Measurements from ENCODE around the gene ARMH4. TPM values are rescaled to one million over a fixed set of nuclear protein-coding genes. Genes with fewer than 3 reads are reported as not detected.

The ARMH4 gene
- total RNA-seq, 1 experiment from 2014 or later = 1.8 TPM

DNA sequence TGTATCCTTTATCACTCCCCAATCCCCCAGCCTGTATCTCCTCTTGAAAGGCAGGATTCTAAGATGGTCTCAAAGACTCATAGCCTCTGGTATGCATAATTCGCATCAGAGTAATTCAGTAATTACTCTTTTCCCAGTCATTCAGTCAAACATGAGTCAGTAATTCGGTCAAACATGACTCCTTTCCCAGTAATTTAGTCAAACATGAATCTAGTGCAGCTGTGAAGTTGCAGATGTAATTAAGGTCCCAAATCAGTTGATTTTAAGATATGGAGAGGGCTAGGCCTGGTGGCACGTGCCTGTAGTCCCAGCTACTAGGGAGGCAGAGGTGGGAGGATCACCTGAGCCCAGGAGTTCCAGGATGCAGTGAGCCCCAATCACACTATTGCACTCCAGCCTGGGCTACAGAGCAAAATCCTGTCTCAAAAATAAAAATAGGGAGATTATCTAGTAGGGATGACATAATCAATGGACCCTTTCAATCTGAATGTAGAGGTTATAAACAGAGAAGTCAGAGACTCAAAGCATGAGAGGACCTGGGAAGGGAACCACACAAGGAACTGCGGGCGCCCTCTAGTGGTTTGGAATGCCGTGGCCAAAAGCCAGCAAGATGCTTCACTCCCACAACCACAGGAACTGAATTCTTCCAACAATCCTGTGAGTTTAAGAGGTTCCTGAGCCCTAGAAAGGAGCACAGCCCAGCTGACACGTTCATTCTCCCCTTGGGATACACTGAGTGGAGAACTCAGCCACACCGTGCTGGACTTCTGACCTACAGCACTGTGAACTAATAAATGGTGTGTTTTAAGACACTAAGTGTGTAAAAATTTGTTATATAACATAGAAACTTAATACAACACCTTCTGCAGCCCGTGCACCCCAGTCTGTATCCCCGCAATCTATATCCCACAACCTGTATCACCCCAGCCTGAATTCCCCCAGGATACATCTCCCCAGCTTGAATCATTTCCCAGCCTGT lies 14.3 kb upstream of the ARMH4 start:
- intact Hi-C loops (cut with micrococcal nuclease; ENCODE audit: unreplicated experiment) = loop anchor here (2.0 kb wide), 1 partner anchor 57 kb away; no protein-coding TSS in a partner anchor
- CTCF ChIA-PET = no interaction called here
- H3K36me3 ChIP-seq (ENCODE audit: control insufficient read depth, insufficient read depth, low read length) = no peaks in the 10 kb centered on the region
- no peak overlapping the region for H3K4me3 ChIP-seq (ENCODE audit: low read depth in 2 of 2, low read length in 2 of 2)
- no peaks in the 10 kb centered on the region for H3K4me1 ChIP-seq (ENCODE audit: control insufficient read depth, insufficient read depth, low read length)
- no peaks in the 10 kb centered on the region for H3K27me3 ChIP-seq (ENCODE audit: control insufficient read depth, insufficient read depth, low read length)
- TF ChIP-seq, protein P1, sequence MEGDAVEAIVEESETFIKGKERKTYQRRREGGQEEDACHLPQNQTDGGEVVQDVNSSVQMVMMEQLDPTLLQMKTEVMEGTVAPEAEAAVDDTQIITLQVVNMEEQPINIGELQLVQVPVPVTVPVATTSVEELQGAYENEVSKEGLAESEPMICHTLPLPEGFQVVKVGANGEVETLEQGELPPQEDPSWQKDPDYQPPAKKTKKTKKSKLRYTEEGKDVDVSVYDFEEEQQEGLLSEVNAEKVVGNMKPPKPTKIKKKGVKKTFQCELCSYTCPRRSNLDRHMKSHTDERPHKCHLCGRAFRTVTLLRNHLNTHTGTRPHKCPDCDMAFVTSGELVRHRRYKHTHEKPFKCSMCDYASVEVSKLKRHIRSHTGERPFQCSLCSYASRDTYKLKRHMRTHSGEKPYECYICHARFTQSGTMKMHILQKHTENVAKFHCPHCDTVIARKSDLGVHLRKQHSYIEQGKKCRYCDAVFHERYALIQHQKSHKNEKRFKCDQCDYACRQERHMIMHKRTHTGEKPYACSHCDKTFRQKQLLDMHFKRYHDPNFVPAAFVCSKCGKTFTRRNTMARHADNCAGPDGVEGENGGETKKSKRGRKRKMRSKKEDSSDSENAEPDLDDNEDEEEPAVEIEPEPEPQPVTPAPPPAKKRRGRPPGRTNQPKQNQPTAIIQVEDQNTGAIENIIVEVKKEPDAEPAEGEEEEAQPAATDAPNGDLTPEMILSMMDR (IDR thresholded peaks at IDR 0.05) = peak; percentile 88
- no peak for TF ChIP-seq POLR2AphosphoS5 (IDR thresholded peaks at IDR 0.05; ENCODE audit: low read depth, low read length)
- BruUV-seq (replicated peaks) = no TSS peak
- H3K9me3 ChIP-seq (ENCODE audit: control insufficient read depth, insufficient read depth, low read depth, low read length) = no peaks in the 10 kb centered on the region
- peak; percentile 38 for DNase-seq (ENCODE audit: low read depth, low spot score)
- POLR2A ChIA-PET = no interaction called here
- H3K27ac ChIP-seq (ENCODE audit: low read length) = no peak overlapping the region
- ATAC-seq = peak; percentile 89
- in situ Hi-C loops (cut with HindIII; ENCODE audit: low pct_unique_long_range_greater_than_20kb, low sequenced_read_pairs) = no loop called here

- no peaks in the 10 kb centered on the region for H3K9me3 ChIP-seq (ENCODE audit: control insufficient read depth, insufficient read depth, low read depth, low read length)
- DNase-seq (ENCODE audit: low read depth, low spot score) = no peak
- CTCF ChIA-PET = interaction anchor here (0.6 kb wide), 1 partner anchor 468 kb away, joined by 3 read pairs; no protein-coding TSS in a partner anchor
- BruUV-seq (replicated peaks) = no TSS peak
- no peaks in the 10 kb centered on the region for H3K36me3 ChIP-seq (ENCODE audit: control insufficient read depth, insufficient read depth, low read length)
- no peak overlapping the region for H3K4me3 ChIP-seq (ENCODE audit: low read depth in 2 of 2, low read length in 2 of 2)
- H3K27me3 ChIP-seq (ENCODE audit: control insufficient read depth, insufficient read depth, low read length) = no peaks in the 10 kb centered on the region
- H3K27ac ChIP-seq (ENCODE audit: low read length) = no peak overlapping the region
- in situ Hi-C loops (cut with HindIII; ENCODE audit: low pct_unique_long_range_greater_than_20kb, low sequenced_read_pairs) (no loop called here), intact Hi-C loops (cut with micrococcal nuclease; ENCODE audit: unreplicated experiment) (no loop called here)
- ATAC-seq = no peak
- TF ChIP-seq REST (IDR thresholded peaks at IDR 0.05; ENCODE audit: insufficient read depth in 1 of 2, low read depth in 2 of 2, low read length in 1 of 2) (no peak), SIN3A (IDR thresholded peaks at IDR 0.05; ENCODE audit: borderline replicate concordance, insufficient read depth, low read depth, low read length) (no peak), POLR2AphosphoS5 (IDR thresholded peaks at IDR 0.05; ENCODE audit: low read depth, low read length) (no peak), TCF7L2 (IDR thresholded peaks at IDR 0.05; ENCODE audit: low read depth, low read length) (no peak)
- TF ChIP-seq, protein P1 (IDR thresholded peaks at IDR 0.05) = no peak
- POLR2A ChIA-PET = interaction anchor here (0.7 kb wide), 1 partner anchor 17 kb away, joined by 3 read pairs; no protein-coding TSS in a partner anchor
- H3K4me1 ChIP-seq (ENCODE audit: control insufficient read depth, insufficient read depth, low read length) = no peaks in the 10 kb centered on the region
These were observed 8.5 kb upstream of the ARMH4 start for GRCh38 chr14:58160561-58160960.

Measured in Panc1 (cell line).